GM18951 (cell line): Measurements from ENCODE around the gene OARD1.

Experiments
- POLR2A ChIP-seq: IDR thresholded peaks from 4 replicates; pipeline ENCODE4 v1.6.1; 2011; ENCODE audit warnings: mild to moderate bottlenecking; ENCODE audit not compliant: insufficient read length, insufficient read depth; ENCODE audit errors: extremely low read depth
- in situ Hi-C: fragments of 300-500 bp; cut with MboI; formaldehyde crosslinking; loops from one replicate; pipeline ENCODE4 v1.12.0; 2022; ENCODE audit warnings: low sequenced_read_pairs, mixed read lengths, inconsistent platforms; ENCODE audit not compliant: unreplicated experiment

The OARD1 gene

GRCh38 chr6:41047745-41048732 is 24.1 kb downstream of the OARD1 start:
- in situ Hi-C loops = no loop called here
- TF ChIP-seq POLR2A = no peak

GRCh38 chr6:41047306-41047705 is 24.9 kb downstream of the OARD1 start:
- in situ Hi-C loops = no loop called here

GRCh38 chr6:41046084-41046483 is 26.1 kb downstream of the OARD1 start:
- in situ Hi-C loops = no loop called here
- TF ChIP-seq POLR2A = no peak

More at GRCh38 chr6:41047306-41047705, 24.9 kb downstream of the OARD1 start:
- TF ChIP-seq POLR2A = no peak

- in situ Hi-C loops = no loop called here
- no peak for TF ChIP-seq POLR2A
These were observed 26.5 kb downstream of the OARD1 start for GRCh38 chr6:41045664-41046063.

GRCh38 chr6:41043151-41043550 is 29.0 kb downstream of the OARD1 start:
- TF ChIP-seq POLR2A = no peak
- in situ Hi-C loops = no loop called here

GRCh38 chr6:41042226-41043055 is 29.7 kb downstream of the OARD1 start, which contains the start of gene TSPO2:
TSS of gene TSPO2 (plus strand) at chr6:41042467. CDS start at chr6:41042986, 519 bp downstream.
- in situ Hi-C loops = no loop called here
- TF ChIP-seq POLR2A = no peak

- no peak for TF ChIP-seq POLR2A
- in situ Hi-C loops = no loop called here
These were observed 31.1 kb downstream of the OARD1 start for GRCh38 chr6:41040940-41041536.

GRCh38 chr6:41040101-41040939 is 31.8 kb downstream of the OARD1 start:
- in situ Hi-C loops = no loop called here
- TF ChIP-seq POLR2A = no peak

GRCh38 chr6:41039060-41039998 is 32.8 kb downstream of the OARD1 start, which contains the start of gene UNC5CL:
TSS of gene UNC5CL (minus strand) at chr6:41039221. CDS start at chr6:41035074, 4,147 bp downstream.
- in situ Hi-C loops = no loop called here
- TF ChIP-seq POLR2A = no peak

- in situ Hi-C loops = no loop called here
- TF ChIP-seq POLR2A = no peak
These were observed 34.0 kb downstream of the OARD1 start for GRCh38 chr6:41038205-41038604.
